NOMO-1 treated with dmso at 0.1 percent for 144 hours (cell line): ENCODE results near the gene FGF11.

Experiments
- DNase-seq: peaks from one replicate; lab custom pipeline; 2025; ENCODE audit not compliant: unreplicated experiment; lab: John Stamatoyannopoulos, UW

The FGF11 gene

GRCh38 chr17:7429722-7430121 is 9.6 kb upstream of the FGF11 start:
- no peak for DNase-seq

- no peak for DNase-seq
Measured at GRCh38 chr17:7431231-7431630, 8.1 kb upstream of the FGF11 start.

DNA sequence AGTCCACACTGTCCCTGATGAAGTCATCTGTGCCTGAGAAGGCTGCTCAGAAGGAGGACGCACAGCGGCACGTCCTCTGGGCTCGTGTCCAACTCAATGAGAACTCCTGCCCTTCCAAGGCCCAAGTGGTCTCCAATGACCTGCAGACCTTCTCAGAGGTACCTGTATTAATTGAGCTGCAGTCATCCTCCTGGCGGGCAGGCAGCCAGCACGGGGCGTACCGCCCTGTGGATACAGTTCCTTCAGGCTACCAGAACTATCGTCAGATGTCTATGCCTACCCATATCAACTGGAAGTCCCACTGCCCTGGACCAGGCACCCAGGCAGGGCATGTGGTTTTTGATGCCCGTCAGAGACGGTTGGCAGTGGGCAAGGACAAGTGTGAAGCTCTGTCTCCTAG is 7.0 kb upstream of the FGF11 start:
- no peak for DNase-seq

- peak; percentile 65 for DNase-seq
Measured at GRCh38 chr17:7435676-7436555, 3.4 kb upstream of the FGF11 start.

GRCh38 chr17:7436556-7437368 is 2.5 kb upstream of the FGF11 start:
- peak; percentile 52 for DNase-seq

- DNase-seq, result no peak
Measured at GRCh38 chr17:7437369-7437863, 1.9 kb upstream of the FGF11 start.

DNA sequence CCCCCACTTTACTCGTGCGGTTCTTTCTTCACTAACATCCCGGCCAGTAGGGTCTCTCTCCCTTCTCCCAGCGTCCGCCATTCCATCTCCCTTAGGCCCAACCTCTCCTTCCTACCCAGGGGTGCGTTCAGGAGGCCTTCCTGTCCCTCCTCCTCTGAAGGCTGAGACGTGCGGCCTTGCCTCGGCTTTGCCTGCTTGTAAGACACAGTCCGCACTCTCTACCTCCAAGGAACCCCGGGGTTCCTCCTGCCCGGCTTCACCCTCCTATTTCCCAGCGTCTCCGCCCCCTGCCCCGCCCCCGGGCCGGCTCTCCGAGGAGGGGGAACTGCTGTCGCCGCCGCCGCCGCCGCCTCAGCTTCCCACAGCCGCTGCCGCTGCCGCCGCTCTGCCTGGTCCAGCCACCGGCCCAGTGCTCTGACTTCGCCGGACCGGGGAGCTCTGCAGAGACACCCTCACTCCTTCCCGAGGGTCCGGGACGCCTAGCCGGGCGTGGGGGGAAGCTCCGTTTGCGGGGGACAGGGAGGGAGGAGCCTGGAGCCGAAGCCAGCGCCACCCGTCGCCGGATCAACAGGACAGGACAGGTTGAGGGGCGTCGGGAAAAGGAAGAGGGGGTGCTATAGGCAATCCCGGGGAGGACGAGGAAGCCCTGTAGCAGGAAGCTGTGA is 1.2 kb upstream of the FGF11 start:
- peak; percentile 32 for DNase-seq

GRCh38 chr17:7438656-7439460 is 454 bp upstream of the FGF11 start:
- DNase-seq, result no peak

DNA sequence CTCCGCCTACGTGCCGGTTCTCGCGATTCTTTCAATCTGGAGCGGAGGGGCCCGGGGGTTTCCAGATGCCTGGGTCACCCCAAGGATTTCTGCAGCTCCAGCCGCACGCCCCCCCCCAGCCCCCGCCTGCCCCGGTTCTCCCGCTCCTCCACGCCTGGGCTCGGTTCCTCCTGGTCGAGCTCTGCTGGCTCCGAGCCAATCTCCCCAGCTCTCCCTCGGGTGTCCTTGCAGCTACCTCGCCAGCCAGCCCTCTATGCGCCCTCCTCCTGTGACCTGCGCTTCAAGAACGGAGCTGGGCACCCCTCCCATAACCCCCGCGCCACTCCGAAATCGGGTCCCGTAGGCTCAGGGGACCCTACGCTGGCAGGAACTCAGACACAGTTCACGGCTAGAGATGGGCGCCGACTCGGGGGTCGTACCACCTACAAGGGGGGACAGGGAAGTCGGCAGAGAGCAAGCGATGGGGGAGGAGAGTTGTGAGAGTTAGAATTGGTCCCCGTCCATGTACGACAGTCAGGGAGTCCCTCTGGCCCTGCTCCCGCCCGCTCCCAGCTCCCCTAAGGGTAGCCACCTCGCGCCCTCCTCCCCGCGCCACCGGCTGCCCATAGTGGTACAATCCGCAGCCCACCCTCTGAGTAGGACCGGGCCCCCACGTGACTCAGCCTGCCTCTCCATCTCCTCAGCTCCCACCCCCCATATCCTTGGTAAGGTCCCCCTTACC is 961 bp downstream of the FGF11 start:
- DNase-seq, result no peak

DNA sequence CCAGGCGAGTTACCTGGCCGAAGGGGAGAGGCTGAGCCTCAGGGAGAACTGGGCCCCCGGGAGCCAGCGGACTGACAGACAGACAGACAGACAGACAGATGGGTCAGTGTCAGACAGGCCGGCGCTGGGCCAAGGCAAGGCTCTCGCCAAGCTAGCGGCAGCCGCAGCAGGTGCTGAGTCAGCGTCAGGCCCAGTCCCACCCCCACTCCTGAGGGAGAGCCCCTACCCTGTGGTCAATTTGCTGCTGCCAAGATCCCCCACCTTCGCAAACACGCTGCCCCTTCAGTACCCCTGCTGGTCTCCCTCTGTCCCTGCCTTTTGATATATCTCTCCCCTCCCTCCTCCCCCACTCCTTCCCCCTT is 1.5 kb downstream of the FGF11 start:
- no peak for DNase-seq

- DNase-seq, result no peak
Measured at GRCh38 chr17:7441266-7441665, 2.0 kb downstream of the FGF11 start.

GRCh38 chr17:7442142-7442541 is 2.8 kb downstream of the FGF11 start:
- DNase-seq, result no peak

- DNase-seq, result no peak
Measured at GRCh38 chr17:7443499-7444485, 4.5 kb downstream of the FGF11 start.

- no peak for DNase-seq
Measured at GRCh38 chr17:7444682-7445618, 5.6 kb downstream of the FGF11 start, which contains the start of gene CHRNB1. Gene CHRNB1, plus strand, starts transcription at chr17:7445061. Its CDS starts 67 bp downstream, at chr17:7445128.

- no peak for DNase-seq
Measured at GRCh38 chr17:7445619-7445968, 6.3 kb downstream of the FGF11 start.

DNA sequence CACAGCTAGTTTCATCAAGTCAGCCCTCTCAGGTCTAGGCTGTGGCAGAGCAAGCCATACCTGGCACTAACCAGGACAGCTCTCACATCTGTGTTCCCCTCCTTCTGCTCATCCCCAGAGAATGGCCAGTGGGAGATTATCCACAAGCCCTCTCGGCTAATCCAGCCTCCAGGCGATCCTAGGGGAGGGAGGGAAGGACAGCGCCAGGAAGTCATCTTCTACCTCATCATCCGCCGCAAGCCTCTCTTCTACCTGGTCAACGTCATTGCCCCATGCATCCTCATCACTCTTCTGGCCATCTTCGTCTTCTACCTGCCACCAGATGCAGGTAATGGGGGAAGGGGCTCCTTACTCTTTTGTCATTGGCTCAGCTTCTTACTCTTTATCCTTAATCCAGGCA is 9.1 kb downstream of the FGF11 start:
- no peak for DNase-seq

DNA sequence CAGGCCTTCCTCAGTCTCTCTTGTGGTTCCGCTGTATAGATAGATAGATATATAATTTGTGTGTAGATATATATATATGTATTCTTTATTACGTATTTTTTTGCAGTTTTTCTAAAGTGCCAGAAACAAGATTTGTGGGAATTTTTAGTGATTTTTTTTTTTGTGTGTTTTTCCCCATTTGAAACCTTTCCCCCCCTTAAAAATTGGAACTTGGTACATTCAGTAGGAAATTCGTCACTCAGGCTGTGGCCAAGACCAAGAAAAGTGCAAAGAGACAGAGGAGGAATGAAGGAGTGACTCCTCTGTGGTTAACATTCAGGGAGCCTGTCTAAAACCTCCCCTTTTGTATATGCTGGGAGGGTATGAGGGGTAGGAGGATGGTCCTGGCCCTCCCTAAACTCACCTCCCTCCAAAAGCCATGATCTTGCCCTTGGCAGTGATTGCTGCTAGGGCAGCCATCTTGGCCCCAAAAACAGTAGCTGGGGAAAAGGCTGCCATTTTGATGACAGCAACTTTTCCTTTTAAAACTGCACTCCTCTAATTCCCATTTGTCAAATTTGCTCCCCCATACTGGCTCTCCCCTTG is 20.7 kb downstream of the FGF11 start:
- DNase-seq, result no peak
